Activated gamma-delta T cell treated with anti-CD3 and anti-CD28 coated beads, Interleukin-2, amount 50 U/mL, for 16 hours (primary cell): ENCODE results near the gene WIPF3.

Experiments
- DNase-seq: peaks from one replicate; pipeline ENCODE4 v3.0.0-alpha.2; 2020; ENCODE audit warnings: low read depth

Gene WIPF3

GRCh38 chr7:29809533-29810155, 3.3 kb downstream of the WIPF3 start:
- DNase-seq: no peak

DNA sequence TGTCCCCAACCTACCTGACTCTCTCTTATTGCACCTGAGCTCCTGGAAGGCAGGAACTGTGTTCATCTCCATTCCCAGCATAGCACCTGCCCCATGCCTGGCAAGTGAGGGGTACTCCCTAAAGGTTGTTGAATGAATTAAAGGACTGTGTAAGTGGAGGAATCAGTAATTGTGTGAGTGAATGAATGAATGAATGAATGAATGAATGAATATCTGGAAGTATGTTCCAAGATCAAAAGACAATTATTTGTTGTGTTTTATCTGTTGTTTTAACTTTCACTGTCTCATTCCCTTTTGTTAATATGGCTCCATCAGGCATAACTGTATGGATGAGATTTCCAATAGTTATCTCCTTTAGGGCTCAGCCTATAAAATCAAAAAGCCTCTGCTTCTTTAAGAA, 4.0 kb downstream of the WIPF3 start:
- DNase-seq: no peak

DNA sequence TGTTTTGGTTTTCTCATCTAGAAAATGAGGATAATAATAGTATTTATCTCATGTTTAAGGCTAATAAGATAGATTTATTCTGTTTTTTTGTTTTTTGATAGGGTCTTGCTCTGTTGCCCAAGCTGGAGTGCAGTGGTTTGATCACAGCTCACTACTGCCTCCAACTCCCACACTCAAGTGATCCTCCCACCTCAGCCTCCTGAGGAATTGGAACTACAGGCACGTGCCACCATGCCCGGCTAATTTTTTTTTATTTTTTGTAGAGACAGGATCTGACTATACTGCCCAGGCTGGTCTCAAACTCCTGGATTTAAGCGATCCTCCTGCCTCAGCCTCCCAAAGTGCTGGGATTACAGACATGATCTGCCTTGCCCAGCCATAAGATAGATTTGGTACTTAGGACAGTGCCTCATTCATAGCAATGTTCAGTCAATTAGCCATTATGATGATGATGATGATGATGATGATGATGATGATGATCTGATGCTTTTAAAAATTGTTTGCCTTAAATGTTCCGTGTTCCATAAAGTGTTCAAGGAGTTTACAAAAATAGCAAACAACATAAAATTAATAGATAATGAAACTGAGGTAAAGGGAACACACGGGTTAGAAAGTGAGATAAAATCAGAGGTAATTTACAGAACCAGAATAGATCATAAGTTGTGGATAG, 4.6 kb downstream of the WIPF3 start:
- DNase-seq: no peak

DNA sequence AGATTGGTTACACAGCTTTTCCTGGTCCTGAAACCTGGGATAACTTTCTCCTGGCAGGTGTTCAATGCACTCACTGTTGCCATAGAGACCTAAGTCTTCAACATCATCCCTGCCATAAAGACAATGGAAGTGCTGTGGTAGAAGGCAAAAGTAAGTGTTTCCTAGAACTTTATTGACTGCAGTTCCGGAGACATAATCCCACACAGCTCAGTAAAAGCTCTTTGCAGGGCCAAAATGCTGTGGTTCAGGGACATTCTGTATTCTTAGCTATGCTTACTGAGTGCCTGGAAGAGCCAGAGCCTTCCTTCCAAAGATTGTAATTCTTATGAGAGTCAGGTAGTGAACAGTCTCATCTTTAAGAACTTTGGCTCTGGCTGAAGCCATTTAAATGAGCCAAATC, 5.3 kb downstream of the WIPF3 start:
- DNase-seq: no peak

DNA sequence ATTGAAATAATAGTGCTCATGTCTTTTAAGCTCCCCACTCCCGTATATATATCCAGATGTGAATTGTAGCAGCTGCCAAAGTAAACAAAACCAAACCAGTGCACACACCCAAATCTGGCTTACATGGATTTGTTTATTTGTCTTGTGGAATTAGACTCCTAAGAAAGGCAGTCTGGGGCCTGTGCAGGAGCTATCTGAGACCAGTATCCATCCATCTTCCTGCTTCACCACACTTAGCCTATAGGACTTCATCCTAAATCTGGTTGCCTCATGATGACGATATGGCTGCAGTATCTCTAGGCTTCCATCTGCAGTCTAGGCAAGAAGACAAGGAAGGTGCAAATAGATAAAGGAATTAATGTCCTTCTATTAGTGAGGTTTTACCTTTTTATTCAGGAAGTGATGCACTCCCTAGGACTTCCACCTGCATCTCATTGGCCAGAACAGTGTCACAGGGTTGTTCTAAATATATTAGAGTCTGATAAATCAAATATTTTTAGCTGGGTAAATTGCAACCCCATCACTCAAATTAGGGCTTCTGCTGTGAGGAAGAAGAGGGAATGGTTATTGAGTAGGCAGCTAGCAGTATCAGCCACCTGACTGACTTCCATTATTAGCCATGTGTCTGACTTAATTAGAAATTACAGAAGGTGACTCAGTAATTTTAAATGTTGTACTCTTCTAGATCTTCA, 6.0 kb downstream of the WIPF3 start:
- DNase-seq: no peak

GRCh38 chr7:29815181-29816105, 9.1 kb downstream of the WIPF3 start:
- no peak for DNase-seq

GRCh38 chr7:29818308-29818707, 12.0 kb downstream of the WIPF3 start:
- DNase-seq: no peak

DNA sequence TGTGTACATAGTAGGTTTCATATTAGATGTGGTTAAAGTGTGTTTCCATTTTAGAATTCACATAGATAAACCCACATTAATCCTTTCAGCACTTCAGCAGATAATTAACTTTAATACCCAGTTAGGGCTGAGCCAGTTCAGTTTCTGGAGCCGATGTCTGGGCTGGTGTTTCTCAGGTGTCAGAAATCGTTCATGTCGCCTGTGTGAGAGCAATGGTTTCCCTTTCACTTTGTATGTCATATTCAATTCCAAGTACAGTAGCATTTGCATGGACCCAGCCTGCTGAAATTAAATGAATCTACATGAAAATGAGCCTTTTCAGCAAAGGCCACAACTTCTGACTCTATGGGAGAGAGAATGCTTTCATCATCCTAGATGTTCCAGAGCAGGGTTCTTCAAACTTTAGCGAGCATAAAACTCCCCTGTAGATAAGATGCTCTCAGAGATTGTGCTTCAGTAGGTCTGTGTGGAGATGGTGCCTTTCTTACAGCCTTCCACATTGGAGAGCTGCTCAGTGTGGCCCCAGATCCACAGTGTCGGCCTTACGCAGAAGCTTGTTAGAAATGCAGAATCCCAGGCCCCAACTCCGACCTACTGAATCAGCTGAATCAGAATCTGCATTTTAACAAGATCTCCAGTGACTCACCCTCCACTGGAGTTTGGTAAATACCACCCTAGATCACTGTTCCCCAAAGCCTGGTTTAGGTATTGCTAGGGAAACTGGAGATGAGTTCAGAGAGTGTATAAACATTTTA, 19.6 kb downstream of the WIPF3 start:
- DNase-seq: no peak

- DNase-seq: no peak
Observed at GRCh38 chr7:29826530-29826822, 20.2 kb downstream of the WIPF3 start.

- no peak for DNase-seq
Observed at GRCh38 chr7:29826904-29827303, 20.6 kb downstream of the WIPF3 start.

DNA sequence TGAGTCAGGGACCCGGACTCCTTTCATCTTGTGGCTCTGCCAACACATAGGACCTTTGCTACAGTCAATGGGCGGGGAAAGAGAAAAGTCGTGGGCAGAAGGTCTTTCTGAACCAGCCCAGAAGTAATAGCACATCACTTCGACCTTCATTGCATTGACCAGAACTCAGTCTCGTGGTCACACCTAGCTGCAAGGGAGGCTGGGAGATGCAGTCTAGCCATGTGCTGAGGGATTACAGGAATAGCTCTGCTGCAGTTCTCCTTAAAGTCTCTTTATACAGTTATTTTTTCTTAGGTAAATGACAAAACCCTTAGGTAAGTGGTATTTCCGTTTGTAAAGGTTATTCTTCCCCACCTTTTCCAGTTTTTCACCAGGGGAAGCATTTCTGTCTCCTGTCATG, 25.4 kb downstream of the WIPF3 start:
- no peak for DNase-seq

- DNase-seq: no peak
Observed at GRCh38 chr7:29833929-29834328, 27.6 kb downstream of the WIPF3 start.

GRCh38 chr7:29835718-29836117, 29.4 kb downstream of the WIPF3 start:
- DNase-seq: no peak

DNA sequence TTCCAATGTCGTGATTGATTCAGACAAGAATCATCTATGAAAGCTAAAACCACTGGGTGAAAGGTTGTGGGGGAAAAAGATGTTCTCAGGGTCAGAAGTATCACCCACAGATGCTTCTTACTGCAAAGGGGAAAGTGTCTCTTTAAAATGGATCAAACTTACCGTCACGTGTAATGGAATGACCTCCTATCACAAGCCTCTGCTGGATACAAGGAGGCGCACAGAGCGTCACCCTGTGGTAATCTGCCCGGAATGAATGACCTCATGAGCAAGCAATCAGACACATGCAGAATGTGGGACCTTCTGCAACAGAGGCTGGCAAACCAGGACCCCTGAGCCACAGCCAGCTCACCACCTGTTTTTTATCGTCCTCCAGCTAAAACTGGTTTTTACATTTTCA, 33.0 kb downstream of the WIPF3 start:
- DNase-seq: no peak

GRCh38 chr7:29839921-29840320, 33.6 kb downstream of the WIPF3 start:
- no peak for DNase-seq

GRCh38 chr7:29840701-29841100, 34.4 kb downstream of the WIPF3 start:
- DNase-seq: no peak

DNA sequence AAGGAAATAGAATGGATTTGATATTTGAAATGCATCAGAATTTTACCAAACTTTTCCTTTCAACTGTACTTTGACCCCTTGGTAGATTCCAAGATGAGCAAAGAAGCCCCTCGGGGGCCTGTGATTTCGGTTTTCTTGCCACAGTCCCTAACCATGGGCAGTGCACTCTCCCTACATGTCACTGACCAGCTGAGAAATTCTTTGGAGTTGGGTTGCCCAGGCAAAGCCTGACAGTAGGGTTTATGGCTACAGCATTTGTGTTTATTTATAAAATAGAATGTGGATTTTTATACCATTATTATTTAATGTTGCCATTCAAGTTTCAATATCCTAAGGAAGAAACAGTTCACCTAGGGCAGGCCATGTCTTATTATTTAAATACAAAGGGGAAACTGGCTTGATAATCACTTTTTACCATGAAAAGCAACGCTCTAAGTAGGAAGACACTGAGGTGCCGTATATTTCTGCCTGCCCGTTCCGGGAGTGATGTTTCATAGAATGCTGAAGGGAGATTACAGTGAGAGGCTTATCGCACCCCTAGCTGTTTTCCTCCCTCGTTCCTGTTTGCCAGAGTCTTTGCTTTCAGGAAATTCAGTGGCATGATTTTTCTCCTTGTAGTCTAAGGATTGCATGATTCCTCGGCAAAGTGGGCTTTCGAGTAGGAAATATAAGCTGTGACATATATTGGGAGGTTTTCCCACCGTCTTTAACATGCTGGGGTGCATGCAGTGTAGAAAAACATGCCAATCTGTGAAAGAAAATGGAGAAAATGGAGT, 35.8 kb downstream of the WIPF3 start:
- DNase-seq: no peak

DNA sequence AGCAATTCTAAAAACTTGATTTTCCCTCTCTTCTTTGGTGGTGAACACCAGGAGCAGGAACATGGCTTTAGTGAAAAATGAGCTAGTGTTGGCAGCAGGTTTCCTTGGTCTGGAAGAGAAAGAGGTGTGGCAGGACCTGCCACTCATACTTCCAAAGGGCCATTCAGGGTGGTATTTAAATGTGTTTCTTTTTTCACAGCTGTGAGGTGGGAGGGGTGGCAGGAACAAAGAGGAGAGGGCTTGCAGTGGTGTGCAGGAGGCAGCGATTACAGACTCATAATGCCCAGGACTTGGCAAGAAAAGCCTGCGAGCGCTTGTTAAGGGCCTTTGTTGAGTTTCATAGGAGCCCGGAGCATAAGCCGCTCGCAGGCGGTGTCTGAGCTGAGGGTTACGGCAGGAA, 36.8 kb downstream of the WIPF3 start:
- no peak for DNase-seq

- DNase-seq: no peak
Observed at GRCh38 chr7:29843726-29844125, 37.4 kb downstream of the WIPF3 start.

GRCh38 chr7:29844559-29844958, 38.3 kb downstream of the WIPF3 start:
- no peak for DNase-seq

GRCh38 chr7:29847496-29847895, 41.2 kb downstream of the WIPF3 start:
- DNase-seq: no peak
